Hindlimb muscle (tissue), 1 donor: ENCODE measurements around the gene PDF. TPM values are rescaled to one million over a fixed set of nuclear protein-coding genes. Genes with fewer than 3 reads are reported as not detected.

Source experiments
- polyA plus RNA-seq: library from polyadenylated mRNA; unstranded; fragments of 120-200 nt; gene quantifications from one replicate; pipeline ENCODE4 v1.2.1, GENCODE V29; 2013; ENCODE audit not compliant: insufficient read length

The PDF gene
- polyA plus RNA-seq, 1 donor = 5.8 TPM

Other genes starting within 250 kb of the PDF start
- gene HAS3, start 224.9 kb downstream of the PDF start, polyA plus RNA-seq = 2.6 TPM
- gene CHTF8, start 198.0 kb downstream of the PDF start, polyA plus RNA-seq = 66.4 TPM
- 37.2 TPM for gene UTP4, start 197.9 kb downstream of the PDF start, polyA plus RNA-seq
- gene SNTB2, start 143.4 kb downstream of the PDF start, polyA plus RNA-seq = 13.9 TPM
- 41.0 TPM for gene VPS4A, start 19.2 kb downstream of the PDF start, polyA plus RNA-seq
- gene COG8, start 9.0 kb upstream of the PDF start, polyA plus RNA-seq = 27.1 TPM
- 16.7 TPM for gene NIP7, start 9.2 kb upstream of the PDF start, polyA plus RNA-seq
- 1.5 TPM for gene TMED6, start 21.2 kb upstream of the PDF start, polyA plus RNA-seq
- 36.1 TPM for gene TERF2, start 55.4 kb upstream of the PDF start, polyA plus RNA-seq
- 66.5 TPM for gene CYB5B, start 94.0 kb upstream of the PDF start, polyA plus RNA-seq
- 16.1 TPM for gene NFAT5, start 235.4 kb upstream of the PDF start, polyA plus RNA-seq